Measurements from ENCODE around the gene VPS11.

Gene VPS11

DNA sequence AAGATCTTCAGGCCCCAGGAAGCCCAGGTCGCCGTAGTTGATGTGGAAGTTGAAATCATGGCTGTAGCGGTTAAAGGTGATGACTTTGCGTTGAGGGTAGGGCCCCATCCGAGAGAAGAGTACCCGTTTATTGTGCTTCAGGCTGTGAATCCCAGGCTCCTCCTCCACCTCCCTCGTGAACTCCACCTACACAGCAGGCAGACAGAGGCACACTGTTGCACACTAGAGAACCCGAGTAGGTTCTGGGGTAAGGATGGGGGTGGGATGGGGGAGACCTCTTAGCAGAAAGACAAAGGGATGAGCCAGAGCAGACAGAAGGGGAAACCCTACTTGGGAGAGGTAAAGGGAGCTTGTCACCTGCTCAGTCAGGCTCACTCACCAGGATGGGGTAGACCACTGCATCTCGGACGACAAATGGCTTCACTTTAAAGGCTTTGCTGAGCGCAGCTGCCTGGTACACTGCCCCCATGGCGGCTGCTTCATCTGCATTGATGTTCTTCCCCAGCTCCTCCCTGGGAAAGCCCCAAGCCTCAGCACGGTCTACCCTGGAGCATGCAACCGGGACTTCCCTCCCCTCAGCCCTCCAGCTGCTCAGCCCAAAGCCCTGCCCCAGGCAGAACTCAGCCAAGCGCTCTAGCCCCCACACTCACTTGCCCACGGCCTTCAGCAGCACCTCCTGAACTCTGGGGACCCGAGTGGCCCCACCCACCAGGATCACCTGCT, 16.0 kb upstream of the VPS11 start:
- Histone ChIP-seq H3K9me3 (ENCODE audit: insufficient read depth, low read depth, low read length) (no peaks in the 10 kb centered on the region), H3K36me3 (ENCODE audit: insufficient read depth, low read length) (peaks cover 84% of the 10 kb centered on the region), H4K20me1 (ENCODE audit: insufficient read depth, low read length, poor library complexity, severe bottlenecking) (peaks cover 29% of the 10 kb centered on the region), H3K4me3 (ENCODE audit: low read length, poor library complexity, severe bottlenecking) (no peak overlapping the region), H3K27me3 (ENCODE audit: insufficient read depth, low read length, poor library complexity, severe bottlenecking) (peaks cover 3% of the 10 kb centered on the region), H3K9ac (ENCODE audit: low read depth, low read length, poor library complexity, severe bottlenecking) (no peak overlapping the region), H2AFZ (ENCODE audit: low read length) (no peak overlapping the region), H3K4me1 (ENCODE audit: insufficient read depth, low read length, poor library complexity, severe bottlenecking) (peaks cover 19% of the 10 kb centered on the region), H3K9me2 (replicated peaks; ENCODE audit: low read depth, low read length) (no peaks in the 10 kb centered on the region), H3K79me2 (ENCODE audit: insufficient read depth, low read length) (peaks cover 50% of the 10 kb centered on the region), H3K4me2 (ENCODE audit: low read depth, low read length, poor library complexity, severe bottlenecking) (no peak overlapping the region), H3F3A (ENCODE audit: low read depth) (no peaks in the 10 kb centered on the region)
- TF ChIP-seq, protein P1, sequence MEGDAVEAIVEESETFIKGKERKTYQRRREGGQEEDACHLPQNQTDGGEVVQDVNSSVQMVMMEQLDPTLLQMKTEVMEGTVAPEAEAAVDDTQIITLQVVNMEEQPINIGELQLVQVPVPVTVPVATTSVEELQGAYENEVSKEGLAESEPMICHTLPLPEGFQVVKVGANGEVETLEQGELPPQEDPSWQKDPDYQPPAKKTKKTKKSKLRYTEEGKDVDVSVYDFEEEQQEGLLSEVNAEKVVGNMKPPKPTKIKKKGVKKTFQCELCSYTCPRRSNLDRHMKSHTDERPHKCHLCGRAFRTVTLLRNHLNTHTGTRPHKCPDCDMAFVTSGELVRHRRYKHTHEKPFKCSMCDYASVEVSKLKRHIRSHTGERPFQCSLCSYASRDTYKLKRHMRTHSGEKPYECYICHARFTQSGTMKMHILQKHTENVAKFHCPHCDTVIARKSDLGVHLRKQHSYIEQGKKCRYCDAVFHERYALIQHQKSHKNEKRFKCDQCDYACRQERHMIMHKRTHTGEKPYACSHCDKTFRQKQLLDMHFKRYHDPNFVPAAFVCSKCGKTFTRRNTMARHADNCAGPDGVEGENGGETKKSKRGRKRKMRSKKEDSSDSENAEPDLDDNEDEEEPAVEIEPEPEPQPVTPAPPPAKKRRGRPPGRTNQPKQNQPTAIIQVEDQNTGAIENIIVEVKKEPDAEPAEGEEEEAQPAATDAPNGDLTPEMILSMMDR (conservative IDR thresholded peaks at IDR 0.05; ENCODE audit: low read length) = no peak

DNA sequence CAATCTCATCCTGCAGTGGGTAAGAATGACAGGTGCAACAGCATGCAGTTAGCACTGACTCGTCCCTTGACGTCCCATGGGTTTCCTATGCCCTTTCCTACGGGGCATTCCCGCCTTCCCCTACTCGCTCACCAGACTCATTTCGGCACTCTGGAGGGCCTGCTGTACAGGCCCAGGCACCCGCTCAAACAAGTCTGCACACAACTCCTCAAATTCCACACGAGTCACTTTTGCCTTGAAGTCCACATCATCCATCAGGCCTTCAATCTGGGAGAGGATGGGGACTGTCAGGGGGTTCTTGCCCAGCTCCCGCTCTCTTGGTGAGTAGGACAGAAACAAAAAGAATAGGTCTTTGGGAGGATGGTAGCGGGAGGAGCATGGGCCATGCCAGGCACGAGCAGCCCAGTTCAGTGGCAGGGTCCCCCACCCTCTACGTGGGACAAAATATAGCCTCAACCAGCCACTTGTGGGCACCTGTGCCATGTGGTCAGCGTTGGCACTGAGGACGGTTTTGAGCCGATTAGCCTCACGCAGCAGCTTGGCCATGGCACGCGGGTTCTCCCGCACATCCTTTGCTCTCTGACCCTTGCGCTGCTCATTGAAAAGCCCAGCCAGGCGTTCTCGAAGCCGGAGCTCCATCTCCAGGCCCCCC, 15.3 kb upstream of the VPS11 start:
- Histone ChIP-seq H3K9ac (ENCODE audit: low read depth, low read length, poor library complexity, severe bottlenecking) (no peak overlapping the region), H3K27me3 (ENCODE audit: insufficient read depth, low read length, poor library complexity, severe bottlenecking) (peaks cover 6% of the 10 kb centered on the region), H3K79me2 (ENCODE audit: insufficient read depth, low read length) (peaks cover 53% of the 10 kb centered on the region), H3K4me2 (ENCODE audit: low read depth, low read length, poor library complexity, severe bottlenecking) (no peak overlapping the region), H3K36me3 (ENCODE audit: insufficient read depth, low read length) (peaks cover 78% of the 10 kb centered on the region), H3K9me3 (ENCODE audit: insufficient read depth, low read depth, low read length) (no peaks in the 10 kb centered on the region), H3K4me1 (ENCODE audit: insufficient read depth, low read length, poor library complexity, severe bottlenecking) (peaks cover 19% of the 10 kb centered on the region), H3K4me3 (ENCODE audit: low read length, poor library complexity, severe bottlenecking) (no peak overlapping the region), H3F3A (ENCODE audit: low read depth) (no peaks in the 10 kb centered on the region), H4K20me1 (ENCODE audit: insufficient read depth, low read length, poor library complexity, severe bottlenecking) (peaks cover 31% of the 10 kb centered on the region), H2AFZ (ENCODE audit: low read length) (no peak overlapping the region), H3K9me2 (replicated peaks; ENCODE audit: low read depth, low read length) (no peaks in the 10 kb centered on the region)
- TF ChIP-seq EZH2phosphoT487 (IDR thresholded peaks at IDR 0.05; ENCODE audit: borderline replicate concordance) = no peak
- TF ChIP-seq, protein P1 (conservative IDR thresholded peaks at IDR 0.05; ENCODE audit: low read length) = no peak

DNA sequence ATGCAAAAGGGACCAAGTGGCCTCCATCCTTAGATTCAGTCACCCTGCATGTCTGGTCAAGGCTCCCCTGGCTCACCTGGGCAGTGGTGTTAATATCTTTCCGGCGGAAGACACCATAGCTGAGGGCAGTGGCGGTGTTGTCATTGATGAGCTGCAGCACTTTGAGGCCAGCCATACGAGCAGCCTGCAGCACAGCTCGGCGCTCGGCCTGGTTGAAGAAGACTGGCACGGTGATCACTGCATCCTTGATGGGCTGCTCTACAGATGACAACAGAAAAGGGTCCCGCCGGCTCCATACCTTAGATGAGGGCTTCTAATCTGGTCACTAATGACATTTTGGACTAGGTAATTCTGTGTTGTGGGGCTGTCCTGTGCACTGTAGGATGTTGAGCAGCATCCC, 13.2 kb upstream of the VPS11 start:
- Histone ChIP-seq H3K36me3 (ENCODE audit: insufficient read depth, low read length) (peaks cover 57% of the 10 kb centered on the region), H4K20me1 (ENCODE audit: insufficient read depth, low read length, poor library complexity, severe bottlenecking) (peaks cover 31% of the 10 kb centered on the region), H3K27me3 (ENCODE audit: insufficient read depth, low read length, poor library complexity, severe bottlenecking) (peaks cover 6% of the 10 kb centered on the region), H3K79me2 (ENCODE audit: insufficient read depth, low read length) (peaks cover 61% of the 10 kb centered on the region), H3K4me2 (ENCODE audit: low read depth, low read length, poor library complexity, severe bottlenecking) (peak overlapping the region; percentile 93), H2AFZ (ENCODE audit: low read length) (no peak overlapping the region), H3K9me3 (ENCODE audit: insufficient read depth, low read depth, low read length) (no peaks in the 10 kb centered on the region), H3F3A (ENCODE audit: low read depth) (no peaks in the 10 kb centered on the region), H3K9ac (ENCODE audit: low read depth, low read length, poor library complexity, severe bottlenecking) (peak overlapping the region; percentile 99), H3K4me3 (ENCODE audit: low read length, poor library complexity, severe bottlenecking) (peak overlapping the region; percentile 34), H3K4me1 (ENCODE audit: insufficient read depth, low read length, poor library complexity, severe bottlenecking) (peaks cover 26% of the 10 kb centered on the region), H3K9me2 (replicated peaks; ENCODE audit: low read depth, low read length) (no peaks in the 10 kb centered on the region)
- TF ChIP-seq, protein P1 (conservative IDR thresholded peaks at IDR 0.05; ENCODE audit: low read length) = no peak
- TF ChIP-seq EZH2phosphoT487 (IDR thresholded peaks at IDR 0.05; ENCODE audit: borderline replicate concordance) = no peak
